Endodermal cell (in vitro differentiated cells): ENCODE measurements around the gene MTSS2. TPM values are rescaled to one million over a fixed set of nuclear protein-coding genes. Genes with fewer than 3 reads are reported as not detected.
A peak's percentile ranks its signal among the peaks of the same experiment; 100 is the strongest.

Experiments used
- DNase-seq: peaks from one replicate; pipeline ENCODE4 v3.0.0-alpha.2; 2017
- H3K27ac ChIP-seq: 2 replicates; pipeline ENCODE4 v1.5.1; 2013; ENCODE audit warnings: mild to moderate bottlenecking, low read depth, low read length, moderate library complexity
- H3K27me3 ChIP-seq: 2 replicates; pipeline ENCODE4 v1.6.1; 2013; ENCODE audit warnings: mild to moderate bottlenecking, low read length, moderate library complexity; ENCODE audit not compliant: insufficient read depth, control insufficient read depth, poor library complexity, severe bottlenecking
- H3K36me3 ChIP-seq: 2 replicates; pipeline ENCODE4 v1.7.0; 2013; ENCODE audit warnings: mild to moderate bottlenecking, low read length, moderate library complexity; ENCODE audit not compliant: control insufficient read depth, insufficient read depth
- H3K4me1 ChIP-seq: one replicate; pipeline ENCODE4 v1.7.0; 2013; ENCODE audit warnings: low read length; ENCODE audit not compliant: control insufficient read depth, insufficient read depth
- H3K4me3 ChIP-seq: 2 replicates; pipeline ENCODE4 v1.5.1; 2013; ENCODE audit warnings: mild to moderate bottlenecking, low read length, moderate library complexity
- H3K9ac ChIP-seq: 2 replicates; pipeline ENCODE4 v1.6.1; 2013; ENCODE audit warnings: mild to moderate bottlenecking, low read length, moderate library complexity; ENCODE audit not compliant: poor library complexity, severe bottlenecking; ENCODE audit errors: extremely low read depth
- H3K9me3 ChIP-seq: 2 replicates; pipeline ENCODE4 v1.6.1; 2013; ENCODE audit warnings: mild to moderate bottlenecking, low read length, moderate library complexity; ENCODE audit not compliant: control insufficient read depth
- H3K27ac Mint-ChIP-seq: 2 replicates; pipeline ENCODE4 v1.8.0; 2020; ENCODE audit warnings: mixed read lengths
- H3K27me3 Mint-ChIP-seq: 2 replicates; pipeline ENCODE4 v1.8.0; 2021; ENCODE audit warnings: mild to moderate bottlenecking, mixed read lengths; ENCODE audit not compliant: insufficient read depth
- H3K36me3 Mint-ChIP-seq: 2 replicates; pipeline ENCODE4 v1.8.0; 2020; ENCODE audit warnings: low read depth, mixed read lengths
- H3K4me1 Mint-ChIP-seq: 2 replicates; pipeline ENCODE4 v1.8.0; 2020; ENCODE audit warnings: mixed read lengths
- H3K4me3 Mint-ChIP-seq: 2 replicates; pipeline ENCODE4 v1.8.0; 2020; ENCODE audit warnings: mild to moderate bottlenecking, moderate library complexity, mixed read lengths
- H3K9me3 Mint-ChIP-seq: 2 replicates; pipeline ENCODE4 v1.8.0; 2020; ENCODE audit warnings: mild to moderate bottlenecking, mixed read lengths
- CTCF ChIP-seq: fragments of 200-600 bp; sonication (generic); conservative IDR thresholded peaks from 2 replicates; pipeline ENCODE4 v1.5.0; 2021; ENCODE audit warnings: antibody characterized with exemption, mild to moderate bottlenecking
- WGBS, 2 experiments: methylation state at CpG; one replicate each; pipeline versions ENCODE4 v1.1.5 to v1.1.7; 2013; ENCODE audit warnings: missing lambda C conversion rate in 2 of 2, mixed read lengths in 1 of 2; ENCODE audit not compliant: insufficient coverage in 1 of 2, insufficient read length in 1 of 2; 5-methylcytosine and 5-hydroxymethylcytosine counted together
- total RNA-seq, 2 donors: library from RNA; stranded (reverse); fragmentation: NEBNext Ultra II Directional in 1 of 2; extraction: Animal tissue kit (Norgen Biotek cat#: 25700) in 1 of 2; gene quantifications; 2 replicates in 1 of 2; 3 replicates in 1 of 2; pipeline ENCODE4 v1.2.1, GENCODE V29; 2021

MTSS2 gene
- total RNA-seq, 2 donors from 2014 or later = 23.4 to 24.0 TPM

GRCh38 chr16:70657956-70658355, 27.9 kb downstream of the MTSS2 start:
- no peak overlapping the region for H3K27ac Mint-ChIP-seq
- no peak overlapping the region for H3K27ac ChIP-seq
- WGBS, 2 experiments = 84 to 87% methylated on average over 4 to 7 of the region's 7 CpGs
- no peak for TF ChIP-seq CTCF
- no peaks in the 10 kb centered on the region for H3K9me3 Mint-ChIP-seq
- H3K9ac ChIP-seq = no peak overlapping the region
- no peaks in the 10 kb centered on the region for H3K9me3 ChIP-seq
- no peaks in the 10 kb centered on the region for H3K27me3 ChIP-seq
- peaks cover 2% of the 10 kb centered on the region for H3K36me3 Mint-ChIP-seq
- H3K27me3 Mint-ChIP-seq = no peaks in the 10 kb centered on the region
- no peak for DNase-seq
- no peaks in the 10 kb centered on the region for H3K4me1 ChIP-seq
- peaks cover 3% of the 10 kb centered on the region for H3K4me1 Mint-ChIP-seq
- H3K36me3 ChIP-seq = no peaks in the 10 kb centered on the region
- no peak overlapping the region for H3K4me3 Mint-ChIP-seq
- H3K4me3 ChIP-seq = no peak overlapping the region

- WGBS, 2 experiments = 90% methylated on average over 16 to 22 of the region's 22 CpGs
- peaks cover 2% of the 10 kb centered on the region for H3K36me3 Mint-ChIP-seq
- peaks cover 3% of the 10 kb centered on the region for H3K4me1 Mint-ChIP-seq
- Histone ChIP-seq H3K27ac (no peak overlapping the region), H3K27me3 (no peaks in the 10 kb centered on the region), H3K9ac (no peak overlapping the region), H3K9me3 (no peaks in the 10 kb centered on the region), H3K4me1 (no peaks in the 10 kb centered on the region), H3K36me3 (no peaks in the 10 kb centered on the region), H3K4me3 (no peak overlapping the region)
- no peak overlapping the region for H3K4me3 Mint-ChIP-seq
- H3K27me3 Mint-ChIP-seq = no peaks in the 10 kb centered on the region
- peak; percentile 30 for TF ChIP-seq CTCF
- DNase-seq = peak; percentile 73
- H3K9me3 Mint-ChIP-seq = no peaks in the 10 kb centered on the region
- no peak overlapping the region for H3K27ac Mint-ChIP-seq
Measured at GRCh38 chr16:70656712-70657263, 29.1 kb downstream of the MTSS2 start.

GRCh38 chr16:70656065-70656711, 29.7 kb downstream of the MTSS2 start:
- Histone ChIP-seq H3K36me3 (no peaks in the 10 kb centered on the region), H3K9ac (no peak overlapping the region), H3K4me3 (no peak overlapping the region), H3K27ac (no peak overlapping the region), H3K4me1 (no peaks in the 10 kb centered on the region), H3K27me3 (no peaks in the 10 kb centered on the region), H3K9me3 (no peaks in the 10 kb centered on the region)
- DNase-seq = no peak
- 86 to 94% methylated on average over 4 to 8 of the region's 8 CpGs for WGBS, 2 experiments
- Mint-ChIP-seq H3K9me3 (no peaks in the 10 kb centered on the region), H3K4me1 (peaks cover 6% of the 10 kb centered on the region), H3K4me3 (no peak overlapping the region), H3K36me3 (peaks cover 2% of the 10 kb centered on the region), H3K27me3 (no peaks in the 10 kb centered on the region), H3K27ac (no peak overlapping the region)
- no peak for TF ChIP-seq CTCF
